Tibial nerve (tissue), 3 donors: ENCODE data around the gene SPEM2.
"Not testable (repeated sequence)": the region's sequence is repeated elsewhere in the genome, so short reads cannot be mapped to it uniquely, and the experiment has no call there.

Experiments used
- POLR2A ChIP-seq, 2 donors: fragments of 450-650 bp; IDR thresholded peaks; one replicate each; pipeline ENCODE4 v1.6.1; 2017; ENCODE audit warnings: antibody characterized with exemption in 2 of 2, mild to moderate bottlenecking in 2 of 2, moderate library complexity in 2 of 2
- TF ChIP-seq, protein P1 (sequence below), 5 experiments: fragments of 200-600 bp in 3 of 5; fragments of 450-650 bp in 2 of 5; sonication (generic) in 3 of 5; IDR thresholded peaks; one replicate each; pipeline ENCODE4 v1.5.1; 2016 to 2019; ENCODE audit warnings: antibody characterized with exemption in 5 of 5, mild to moderate bottlenecking in 3 of 5, moderate library complexity in 2 of 5

DNA sequence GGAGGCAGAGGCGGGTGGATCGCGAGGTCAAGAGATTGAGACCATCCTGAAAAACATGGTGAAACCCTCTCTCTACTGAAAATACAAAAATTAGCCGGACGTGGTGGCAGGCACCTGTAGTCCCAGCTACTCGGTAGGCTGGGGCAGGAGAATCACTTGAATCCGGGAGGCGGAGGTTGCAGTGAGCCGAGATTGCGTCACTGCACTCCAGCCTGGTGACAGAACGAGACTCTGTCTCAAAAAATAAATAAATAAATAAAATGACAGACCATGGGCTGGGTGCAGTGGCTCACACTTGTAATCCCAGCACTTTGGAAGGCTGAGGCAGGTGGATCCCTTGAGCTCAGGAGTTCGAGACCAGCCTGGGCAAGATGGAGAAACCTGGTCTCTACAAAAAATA is 44.4 kb downstream of the SPEM2 start:
- TF ChIP-seq POLR2A (IDR thresholded peaks at IDR 0.05) = not testable (repeated sequence)
- TF ChIP-seq, protein P1, sequence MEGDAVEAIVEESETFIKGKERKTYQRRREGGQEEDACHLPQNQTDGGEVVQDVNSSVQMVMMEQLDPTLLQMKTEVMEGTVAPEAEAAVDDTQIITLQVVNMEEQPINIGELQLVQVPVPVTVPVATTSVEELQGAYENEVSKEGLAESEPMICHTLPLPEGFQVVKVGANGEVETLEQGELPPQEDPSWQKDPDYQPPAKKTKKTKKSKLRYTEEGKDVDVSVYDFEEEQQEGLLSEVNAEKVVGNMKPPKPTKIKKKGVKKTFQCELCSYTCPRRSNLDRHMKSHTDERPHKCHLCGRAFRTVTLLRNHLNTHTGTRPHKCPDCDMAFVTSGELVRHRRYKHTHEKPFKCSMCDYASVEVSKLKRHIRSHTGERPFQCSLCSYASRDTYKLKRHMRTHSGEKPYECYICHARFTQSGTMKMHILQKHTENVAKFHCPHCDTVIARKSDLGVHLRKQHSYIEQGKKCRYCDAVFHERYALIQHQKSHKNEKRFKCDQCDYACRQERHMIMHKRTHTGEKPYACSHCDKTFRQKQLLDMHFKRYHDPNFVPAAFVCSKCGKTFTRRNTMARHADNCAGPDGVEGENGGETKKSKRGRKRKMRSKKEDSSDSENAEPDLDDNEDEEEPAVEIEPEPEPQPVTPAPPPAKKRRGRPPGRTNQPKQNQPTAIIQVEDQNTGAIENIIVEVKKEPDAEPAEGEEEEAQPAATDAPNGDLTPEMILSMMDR (IDR thresholded peaks at IDR 0.05) = not testable (repeated sequence)
